Testis (tissue), 3 donors: Measurements from ENCODE around the gene SIPA1. TPM values are rescaled to one million over a fixed set of nuclear protein-coding genes. Genes with fewer than 3 reads are reported as not detected.

Experiments used
- DNase-seq: peaks from one replicate; pipeline ENCODE4 v3.0.0-alpha.2; 2019
- H3K27ac ChIP-seq, 2 donors: fragments of 200-600 bp; sonication (generic); one replicate each; pipeline ENCODE4 v1.5.1; 2019
- H3K27me3 ChIP-seq: fragments of 200-600 bp; sonication (generic); one replicate; pipeline ENCODE4 v1.5.1; 2019
- H3K36me3 ChIP-seq: fragments of 200-600 bp; sonication (generic); one replicate; pipeline ENCODE4 v1.5.1; 2017; ENCODE audit warnings: low read depth; ENCODE audit errors: missing control alignments
- H3K4me1 ChIP-seq: fragments of 200-600 bp; sonication (generic); one replicate; pipeline ENCODE4 v1.5.1; 2019
- H3K4me3 ChIP-seq, 2 donors: fragments of 200-600 bp; sonication (generic); one replicate each; pipeline ENCODE4 v1.5.1; 2017 to 2019
- H3K9me3 ChIP-seq: fragments of 200-600 bp; sonication (generic); one replicate; pipeline ENCODE4 v1.5.1; 2017
- POLR2A ChIP-seq: fragments of 450-650 bp; IDR thresholded peaks from one replicate; pipeline ENCODE4 v1.6.1; 2017; ENCODE audit warnings: antibody characterized with exemption, mild to moderate bottlenecking, moderate library complexity
- WGBS, 2 donors: methylation state at CpG; one replicate each; pipeline ENCODE4 v1.1.5; 2018; 5-methylcytosine and 5-hydroxymethylcytosine counted together
- intact Hi-C: fragments of 100-400 bp; cut with DNase I; formaldehyde crosslinking; loops from one replicate; pipeline ENCODE4 v1.15.1; 2023; ENCODE audit warnings: low total_unique reads
- polyA plus RNA-seq: library from polyadenylated mRNA; stranded (reverse); fragments of 350-450 nt; fragmentation: Illumina TruSeq; extraction: RNeasy Lipid Tissue Mini Kit (QIAGEN cat#74804); gene quantifications from one replicate; pipeline ENCODE4 v1.2.3, GENCODE V29; 2014; ENCODE audit warnings: low read depth, low replicate concordance; ENCODE audit not compliant: insufficient read depth
- total RNA-seq, 2 donors: library from RNA; depleted of rRNA; stranded (reverse); fragments of >200 nt; gene quantifications; one replicate each; pipeline ENCODE4 v1.2.3, GENCODE V29; 2016
- TF ChIP-seq, protein P1 (sequence below), 3 experiments: fragments of 450-650 bp in 2 of 3; fragments of 200-600 bp in 1 of 3; sonication (generic) in 1 of 3; IDR thresholded peaks; one replicate each; pipeline ENCODE4 v1.5.1; 2016 to 2019; ENCODE audit warnings: antibody characterized with exemption in 3 of 3, mild to moderate bottlenecking in 2 of 3, moderate library complexity in 1 of 3

The SIPA1 gene
- total and polyA plus RNA-seq, 3 donors from 2014 or later: 15.2 to 29.0 (median 23.5) TPM

DNA sequence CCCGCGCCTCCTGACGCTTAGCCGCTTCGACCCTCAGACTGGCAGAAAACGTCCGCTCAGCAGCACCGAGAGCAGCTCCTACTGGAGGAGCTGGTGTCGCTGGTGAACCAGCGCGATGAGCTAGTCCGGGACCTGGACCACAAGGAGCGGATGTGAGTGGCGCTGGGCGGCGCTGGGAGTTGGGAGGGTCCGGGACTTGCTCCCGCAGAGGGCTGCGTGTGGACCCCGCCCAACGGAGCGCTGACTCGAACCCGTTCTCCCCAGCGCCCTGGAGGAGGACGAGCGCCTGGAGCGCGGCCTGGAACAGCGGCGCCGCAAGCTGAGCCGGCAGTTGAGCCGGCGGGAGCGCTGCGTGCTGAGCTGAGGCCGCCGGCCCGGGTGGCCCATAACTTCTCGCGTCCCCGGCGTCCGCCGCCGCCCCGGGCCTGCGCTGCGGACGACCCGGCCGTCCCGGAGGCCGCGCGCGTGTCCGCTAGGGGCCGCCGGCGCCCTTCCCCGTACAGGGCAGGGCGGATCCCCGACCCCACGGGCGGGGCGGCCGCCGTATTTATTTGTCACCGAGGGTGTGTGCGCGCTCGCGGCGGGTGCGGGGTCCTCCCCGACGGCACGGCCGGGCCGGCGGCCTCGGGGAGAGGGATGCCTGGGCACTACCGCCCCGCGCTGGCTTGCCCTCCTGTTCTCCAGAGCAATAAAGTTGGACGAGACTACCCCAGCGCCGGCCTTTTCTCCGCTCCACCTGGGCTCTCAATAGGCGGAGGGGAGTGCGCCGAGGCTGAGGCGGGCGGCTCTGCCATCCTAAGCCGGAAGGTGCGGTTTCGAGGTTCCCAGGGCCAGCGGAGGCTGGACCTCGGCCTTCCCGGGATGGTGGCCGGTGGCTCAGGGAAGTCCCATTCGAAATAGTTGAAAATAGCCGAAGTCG, 45.7 kb upstream of the SIPA1 start:
- intact Hi-C loops: no loop called here
- Histone ChIP-seq H3K9me3 (no peaks in the 10 kb centered on the region), H3K36me3 (no peaks in the 10 kb centered on the region), H3K4me3 (peak overlapping the region; percentile 18 to 41), H3K27me3 (no peaks in the 10 kb centered on the region), H3K4me1 (peaks cover 18% of the 10 kb centered on the region), H3K27ac (peak overlapping the region in 1 of 2 donors; percentile 18)
- DNase-seq: no peak
- TF ChIP-seq, protein P1, sequence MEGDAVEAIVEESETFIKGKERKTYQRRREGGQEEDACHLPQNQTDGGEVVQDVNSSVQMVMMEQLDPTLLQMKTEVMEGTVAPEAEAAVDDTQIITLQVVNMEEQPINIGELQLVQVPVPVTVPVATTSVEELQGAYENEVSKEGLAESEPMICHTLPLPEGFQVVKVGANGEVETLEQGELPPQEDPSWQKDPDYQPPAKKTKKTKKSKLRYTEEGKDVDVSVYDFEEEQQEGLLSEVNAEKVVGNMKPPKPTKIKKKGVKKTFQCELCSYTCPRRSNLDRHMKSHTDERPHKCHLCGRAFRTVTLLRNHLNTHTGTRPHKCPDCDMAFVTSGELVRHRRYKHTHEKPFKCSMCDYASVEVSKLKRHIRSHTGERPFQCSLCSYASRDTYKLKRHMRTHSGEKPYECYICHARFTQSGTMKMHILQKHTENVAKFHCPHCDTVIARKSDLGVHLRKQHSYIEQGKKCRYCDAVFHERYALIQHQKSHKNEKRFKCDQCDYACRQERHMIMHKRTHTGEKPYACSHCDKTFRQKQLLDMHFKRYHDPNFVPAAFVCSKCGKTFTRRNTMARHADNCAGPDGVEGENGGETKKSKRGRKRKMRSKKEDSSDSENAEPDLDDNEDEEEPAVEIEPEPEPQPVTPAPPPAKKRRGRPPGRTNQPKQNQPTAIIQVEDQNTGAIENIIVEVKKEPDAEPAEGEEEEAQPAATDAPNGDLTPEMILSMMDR (IDR thresholded peaks at IDR 0.05): no peak
- no peak for TF ChIP-seq POLR2A
- WGBS, 2 donors: 53 to 71% methylated on average over 72 to 102 of the region's 106 CpGs

DNA sequence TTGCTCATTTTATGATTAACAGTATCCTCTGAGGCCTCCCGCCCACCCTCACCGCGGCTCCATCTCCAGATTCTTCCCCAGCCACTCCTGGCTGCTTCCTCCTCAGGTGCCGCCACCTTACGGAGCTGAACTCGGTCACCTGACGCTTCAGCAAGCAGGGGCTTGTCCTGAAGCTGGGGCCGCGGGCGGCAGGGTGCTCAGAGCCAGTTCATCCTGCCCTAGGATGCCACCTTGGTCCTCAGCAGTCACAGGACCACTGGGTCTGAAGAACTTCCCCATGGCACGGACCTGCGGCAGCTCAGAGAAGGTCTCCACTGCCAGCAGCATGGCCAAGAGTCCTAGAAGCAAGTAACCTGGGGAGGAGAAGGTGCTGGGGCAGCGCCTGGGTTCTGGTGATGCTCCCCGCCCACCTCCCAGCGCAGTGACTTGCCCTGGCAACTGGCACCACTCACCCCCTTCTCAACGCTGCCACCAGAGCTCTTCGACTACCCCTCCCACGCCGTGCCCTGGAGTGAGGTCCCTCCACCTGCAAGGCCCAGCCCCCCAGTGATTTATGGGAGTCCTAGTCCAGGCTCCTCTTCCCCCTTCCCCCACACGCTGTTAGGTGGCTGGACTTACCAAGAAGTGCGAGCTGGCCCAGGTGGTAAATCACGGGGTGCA, 44.9 kb upstream of the SIPA1 start:
- intact Hi-C loops: no loop called here
- Histone ChIP-seq H3K9me3 (no peaks in the 10 kb centered on the region), H3K27ac (no peak overlapping the region), H3K4me3 (peak overlapping the region in 1 of 2 donors; percentile 41), H3K4me1 (peaks cover 12% of the 10 kb centered on the region), H3K27me3 (no peaks in the 10 kb centered on the region), H3K36me3 (no peaks in the 10 kb centered on the region)
- no peak for TF ChIP-seq POLR2A
- TF ChIP-seq, protein P1 (IDR thresholded peaks at IDR 0.05): no peak
- DNase-seq: no peak
- 73 to 84% methylated on average over 3 to 22 of the region's 22 CpGs for WGBS, 2 donors

- no peaks in the 10 kb centered on the region for H3K9me3 ChIP-seq
- H3K4me1 ChIP-seq: peaks cover 7% of the 10 kb centered on the region
- no peak for TF ChIP-seq POLR2A
- TF ChIP-seq, protein P1 (IDR thresholded peaks at IDR 0.05): peak in 2 of 3 experiments; percentile 45
- H3K27me3 ChIP-seq: no peaks in the 10 kb centered on the region
- H3K27ac ChIP-seq: no peak overlapping the region
- WGBS, 2 donors: 74 to 75% methylated on average over 9 to 24 of the region's 26 CpGs
- intact Hi-C loops: no loop called here
- H3K4me3 ChIP-seq: no peak overlapping the region
- no peaks in the 10 kb centered on the region for H3K36me3 ChIP-seq
- DNase-seq: peak; percentile 57
Measured at GRCh38 chr11:65593518-65594414, 44.1 kb upstream of the SIPA1 start.

GRCh38 chr11:65595131-65595530, 42.8 kb upstream of the SIPA1 start:
- DNase-seq: no peak

More at GRCh38 chr11:65595131-65595530, 42.8 kb upstream of the SIPA1 start:
- intact Hi-C loops: no loop called here
- Histone ChIP-seq H3K27ac (no peak overlapping the region), H3K4me1 (peaks cover 4% of the 10 kb centered on the region), H3K27me3 (no peaks in the 10 kb centered on the region), H3K4me3 (no peak overlapping the region), H3K9me3 (no peaks in the 10 kb centered on the region), H3K36me3 (no peaks in the 10 kb centered on the region)
- 87% methylated on average over 3 of the region's 3 CpGs; no CpG with 5 or more reads in 1 of the 2 donors for WGBS, 2 donors
- no peak for TF ChIP-seq POLR2A
- TF ChIP-seq, protein P1 (IDR thresholded peaks at IDR 0.05): no peak
